Neural progenitor cell (in vitro differentiated cells): Measurements from ENCODE around the gene NDRG2. TPM values are rescaled to one million over a fixed set of nuclear protein-coding genes. Genes with fewer than 3 reads are reported as not detected.
"Not testable (repeated sequence)": the region's sequence is repeated elsewhere in the genome, so short reads cannot be mapped to it uniquely, and the experiment has no call there.

Experiments used
- DNase-seq: peaks from one replicate; pipeline ENCODE4 v3.0.0-alpha.2; 2016; ENCODE audit warnings: low spot score
- H2AFZ ChIP-seq: fragments of 200-600 bp; sonication (generic); replicated peaks from 2 replicates; pipeline ENCODE4 v1.6.1; 2016; ENCODE audit warnings: antibody characterized with exemption
- H3F3A ChIP-seq: fragments of 200-600 bp; sonication (generic); 2 replicates; pipeline ENCODE4 v1.6.1; 2016; ENCODE audit warnings: antibody characterized with exemption, low read depth
- H3K27ac ChIP-seq: fragments of 200-600 bp; sonication (generic); 2 replicates; pipeline ENCODE4 v1.5.1; 2016; ENCODE audit warnings: mild to moderate bottlenecking
- H3K27me3 ChIP-seq: fragments of 200-600 bp; sonication (generic); 2 replicates; pipeline ENCODE4 v1.6.1; 2016; ENCODE audit warnings: mild to moderate bottlenecking, moderate library complexity
- H3K36me3 ChIP-seq: fragments of 200-600 bp; sonication (generic); 2 replicates; pipeline ENCODE4 v1.5.1; 2016
- H3K4me1 ChIP-seq: fragments of 200-600 bp; sonication (generic); 2 replicates; pipeline ENCODE4 v1.6.1; 2016; ENCODE audit warnings: mixed run types
- H3K4me2 ChIP-seq: fragments of 200-600 bp; sonication (generic); 2 replicates; pipeline ENCODE4 v1.6.1; 2016
- H3K4me3 ChIP-seq: fragments of 200-600 bp; sonication (generic); 2 replicates; pipeline ENCODE4 v1.5.1; 2016
- H3K79me2 ChIP-seq: fragments of 200-600 bp; sonication (generic); 2 replicates; pipeline ENCODE4 v1.6.1; 2016; ENCODE audit warnings: low read depth
- H3K9ac ChIP-seq: fragments of 200-600 bp; sonication (generic); 2 replicates; pipeline ENCODE4 v1.6.1; 2016
- H3K9me3 ChIP-seq: fragments of 200-600 bp; sonication (generic); 2 replicates; pipeline ENCODE4 v1.5.1; 2016; ENCODE audit warnings: low read depth
- H4K20me1 ChIP-seq: fragments of 200-600 bp; sonication (generic); 2 replicates; pipeline ENCODE4 v1.6.1; 2016; ENCODE audit warnings: low read depth
- H3K27ac Mint-ChIP-seq: 3 replicates; pipeline ENCODE4 v1.8.0; 2021; ENCODE audit warnings: mixed read lengths
- H3K27me3 Mint-ChIP-seq: 2 replicates; pipeline ENCODE4 v1.8.0; 2022; ENCODE audit warnings: low read depth, mild to moderate bottlenecking, inconsistent platforms, moderate library complexity, mixed read lengths; ENCODE audit not compliant: insufficient read depth
- H3K36me3 Mint-ChIP-seq: 3 replicates; pipeline ENCODE4 v1.8.0; 2021; ENCODE audit warnings: mixed read lengths
- H3K4me1 Mint-ChIP-seq: 3 replicates; pipeline ENCODE4 v1.8.0; 2021; ENCODE audit warnings: mixed read lengths
- H3K4me3 Mint-ChIP-seq: 3 replicates; pipeline ENCODE4 v1.8.0; 2021; ENCODE audit warnings: mild to moderate bottlenecking, moderate library complexity, mixed read lengths
- H3K9me3 Mint-ChIP-seq: 3 replicates; pipeline ENCODE4 v1.8.0; 2020; ENCODE audit warnings: mixed read lengths
- CTCF ChIP-seq: fragments of 200-600 bp; sonication (generic); IDR thresholded peaks from 2 replicates; pipeline ENCODE4 v1.5.1; 2017; ENCODE audit warnings: antibody characterized with exemption, mild to moderate bottlenecking
- EZH2 ChIP-seq: fragments of 200-600 bp; sonication (generic); IDR thresholded peaks from 2 replicates; pipeline ENCODE4 v1.6.1; 2017; ENCODE audit warnings: antibody characterized with exemption, mild to moderate bottlenecking, moderate library complexity
- EZH2phosphoT487 ChIP-seq: fragments of 200-600 bp; sonication (generic); IDR thresholded peaks from 2 replicates; pipeline ENCODE4 v1.6.1; 2017; ENCODE audit warnings: antibody characterized with exemption
- total RNA-seq: library from RNA; depleted of rRNA; stranded (reverse); fragments of >200 nt; gene quantifications from 2 replicates; pipeline ENCODE4 v1.2.3, GENCODE V29; 2015; ENCODE audit warnings: low replicate concordance

The NDRG2 gene
- total RNA-seq, 1 donor from 2014 or later: 1.3 TPM

GRCh38 chr14:21041676-21042433, 17.0 kb upstream of the NDRG2 start, which contains the start of gene RNASE7:
RNASE7 (plus strand) TSS chr14:21042362; CDS start chr14:21042993, 631 bp downstream.
- no peaks in the 10 kb centered on the region for H3K36me3 Mint-ChIP-seq
- Histone ChIP-seq H4K20me1 (no peaks in the 10 kb centered on the region), H3K9ac (no peak within 1 kb of the TSS), H3K36me3 (no peaks in the 10 kb centered on the region), H3F3A (no peaks in the 10 kb centered on the region), H3K4me3 (no peak within 1 kb of the TSS), H3K27me3 (peaks cover 10% of the 10 kb centered on the region), H3K27ac (no peak within 1 kb of the TSS), H3K4me2 (no peak within 1 kb of the TSS), H3K9me3 (no peaks in the 10 kb centered on the region), H2AFZ (no peak within 1 kb of the TSS), H3K79me2 (no peaks in the 10 kb centered on the region), H3K4me1 (peaks cover 11% of the 10 kb centered on the region)
- peaks cover 10% of the 10 kb centered on the region for H3K27me3 Mint-ChIP-seq
- H3K4me1 Mint-ChIP-seq: peaks cover 14% of the 10 kb centered on the region
- no peak for DNase-seq
- TF ChIP-seq EZH2 (no peak), EZH2phosphoT487 (no peak), CTCF (no peak)
- H3K4me3 Mint-ChIP-seq: no peak within 1 kb of the TSS
- H3K9me3 Mint-ChIP-seq: no peaks in the 10 kb centered on the region
- H3K27ac Mint-ChIP-seq: no peak within 1 kb of the TSS

- not testable (repeated sequence) for H3K27ac Mint-ChIP-seq, H3K36me3 ChIP-seq, H3K9ac ChIP-seq, H4K20me1 ChIP-seq, H3K27ac ChIP-seq, H3K79me2 ChIP-seq, H3F3A ChIP-seq, H3K4me2 ChIP-seq, H3K9me3 Mint-ChIP-seq, H3K9me3 ChIP-seq, H3K4me3 Mint-ChIP-seq, H3K36me3 Mint-ChIP-seq, H2AFZ ChIP-seq, DNase-seq, H3K4me3 ChIP-seq
- Histone ChIP-seq H3K27me3 (peaks cover 10% of the 10 kb centered on the region), H3K4me1 (peaks cover 11% of the 10 kb centered on the region)
- H3K27me3 Mint-ChIP-seq: peaks cover 10% of the 10 kb centered on the region
- H3K4me1 Mint-ChIP-seq: peaks cover 14% of the 10 kb centered on the region
These were observed 16.1 kb upstream of the NDRG2 start for GRCh38 chr14:21040941-21041340.

GRCh38 chr14:21040370-21040925, 15.6 kb upstream of the NDRG2 start:
- Mint-ChIP-seq H3K4me3 (no peak overlapping the region), H3K4me1 (peaks cover 14% of the 10 kb centered on the region), H3K36me3 (no peaks in the 10 kb centered on the region), H3K27me3 (peaks cover 11% of the 10 kb centered on the region), H3K27ac (no peak overlapping the region), H3K9me3 (no peaks in the 10 kb centered on the region)
- no peak overlapping the region for H3K27ac ChIP-seq
- H3K9ac ChIP-seq: no peak overlapping the region
- H3K27me3 ChIP-seq: peaks cover 10% of the 10 kb centered on the region
- H2AFZ ChIP-seq: no peak overlapping the region
- DNase-seq: no peak
- H3K4me3 ChIP-seq: no peak overlapping the region
- H3K4me1 ChIP-seq: peaks cover 11% of the 10 kb centered on the region
- H3K79me2 ChIP-seq: no peaks in the 10 kb centered on the region
- H3K9me3 ChIP-seq: no peaks in the 10 kb centered on the region
- H3K36me3 ChIP-seq: no peaks in the 10 kb centered on the region
- no peak overlapping the region for H3K4me2 ChIP-seq
- no peaks in the 10 kb centered on the region for H3F3A ChIP-seq
- H4K20me1 ChIP-seq: no peaks in the 10 kb centered on the region
- TF ChIP-seq EZH2phosphoT487: no peak
- no peak for TF ChIP-seq EZH2
- TF ChIP-seq CTCF: no peak
